Type B pancreatic cell (in vitro differentiated cells): ENCODE results near the gene IMMP2L. TPM values are rescaled to one million over a fixed set of nuclear protein-coding genes. Genes with fewer than 3 reads are reported as not detected.

ENCODE experiments used
- DNase-seq: peaks from one replicate; pipeline ENCODE4 v3.0.0; 2021; ENCODE audit warnings: mixed read lengths; ENCODE audit not compliant: unreplicated experiment; ENCODE audit errors: extremely low spot score
- H3K27ac Mint-ChIP-seq: 2 replicates; pipeline ENCODE4 v1.8.0; 2021; ENCODE audit warnings: mild to moderate bottlenecking, mixed read lengths
- H3K27me3 Mint-ChIP-seq: 2 replicates; pipeline ENCODE4 v1.8.0; 2021; ENCODE audit warnings: mixed read lengths
- H3K36me3 Mint-ChIP-seq: 2 replicates; pipeline ENCODE4 v1.8.0; 2021; ENCODE audit warnings: mixed read lengths
- H3K4me1 Mint-ChIP-seq: one replicate; pipeline ENCODE4 v1.8.0; 2021; ENCODE audit warnings: mixed read lengths; ENCODE audit not compliant: unreplicated experiment
- H3K4me3 Mint-ChIP-seq: 2 replicates; pipeline ENCODE4 v1.8.0; 2021; ENCODE audit warnings: mild to moderate bottlenecking, mixed read lengths
- H3K9me3 Mint-ChIP-seq: 2 replicates; pipeline ENCODE4 v1.8.0; 2021; ENCODE audit warnings: mixed read lengths
- total RNA-seq: library from RNA; stranded (reverse); gene quantifications from 2 replicates; pipeline ENCODE4 v1.2.1, GENCODE V29; 2021; ENCODE audit warnings: low replicate concordance
- TF ChIP-seq, protein P1 (sequence below): fragments of 200-600 bp; sonication (generic); conservative IDR thresholded peaks from 2 replicates; pipeline ENCODE4 v1.5.0; 2021; ENCODE audit warnings: antibody characterized with exemption, mild to moderate bottlenecking

IMMP2L gene
- total RNA-seq, 1 donor from 2014 or later, result 23.0 TPM

DNA sequence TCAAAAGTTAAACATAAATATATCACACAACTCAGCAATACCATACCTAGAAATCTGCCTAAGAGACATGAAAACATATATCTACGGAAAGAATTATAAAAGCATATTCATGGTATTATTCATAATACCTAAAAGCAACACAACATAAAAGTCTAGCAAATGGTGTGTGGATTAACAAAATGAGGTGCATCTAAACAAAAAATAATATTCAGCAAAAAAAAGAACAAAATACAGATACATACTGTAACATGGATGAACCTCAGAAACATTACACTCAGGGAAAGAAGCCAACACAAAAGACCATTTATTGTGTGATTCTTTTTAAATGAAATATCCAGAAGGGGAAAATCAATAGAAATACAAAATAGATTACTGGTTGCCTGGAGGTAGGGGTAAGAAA lies 155.0 kb downstream of the IMMP2L start:
- Mint-ChIP-seq H3K4me3 (no peak overlapping the region), H3K9me3 (peaks cover 4% of the 10 kb centered on the region), H3K4me1 (no peaks in the 10 kb centered on the region), H3K27ac (no peak overlapping the region), H3K36me3 (no peaks in the 10 kb centered on the region), H3K27me3 (no peaks in the 10 kb centered on the region)
- no peak for DNase-seq
- TF ChIP-seq, protein P1, sequence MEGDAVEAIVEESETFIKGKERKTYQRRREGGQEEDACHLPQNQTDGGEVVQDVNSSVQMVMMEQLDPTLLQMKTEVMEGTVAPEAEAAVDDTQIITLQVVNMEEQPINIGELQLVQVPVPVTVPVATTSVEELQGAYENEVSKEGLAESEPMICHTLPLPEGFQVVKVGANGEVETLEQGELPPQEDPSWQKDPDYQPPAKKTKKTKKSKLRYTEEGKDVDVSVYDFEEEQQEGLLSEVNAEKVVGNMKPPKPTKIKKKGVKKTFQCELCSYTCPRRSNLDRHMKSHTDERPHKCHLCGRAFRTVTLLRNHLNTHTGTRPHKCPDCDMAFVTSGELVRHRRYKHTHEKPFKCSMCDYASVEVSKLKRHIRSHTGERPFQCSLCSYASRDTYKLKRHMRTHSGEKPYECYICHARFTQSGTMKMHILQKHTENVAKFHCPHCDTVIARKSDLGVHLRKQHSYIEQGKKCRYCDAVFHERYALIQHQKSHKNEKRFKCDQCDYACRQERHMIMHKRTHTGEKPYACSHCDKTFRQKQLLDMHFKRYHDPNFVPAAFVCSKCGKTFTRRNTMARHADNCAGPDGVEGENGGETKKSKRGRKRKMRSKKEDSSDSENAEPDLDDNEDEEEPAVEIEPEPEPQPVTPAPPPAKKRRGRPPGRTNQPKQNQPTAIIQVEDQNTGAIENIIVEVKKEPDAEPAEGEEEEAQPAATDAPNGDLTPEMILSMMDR, result no peak

DNA sequence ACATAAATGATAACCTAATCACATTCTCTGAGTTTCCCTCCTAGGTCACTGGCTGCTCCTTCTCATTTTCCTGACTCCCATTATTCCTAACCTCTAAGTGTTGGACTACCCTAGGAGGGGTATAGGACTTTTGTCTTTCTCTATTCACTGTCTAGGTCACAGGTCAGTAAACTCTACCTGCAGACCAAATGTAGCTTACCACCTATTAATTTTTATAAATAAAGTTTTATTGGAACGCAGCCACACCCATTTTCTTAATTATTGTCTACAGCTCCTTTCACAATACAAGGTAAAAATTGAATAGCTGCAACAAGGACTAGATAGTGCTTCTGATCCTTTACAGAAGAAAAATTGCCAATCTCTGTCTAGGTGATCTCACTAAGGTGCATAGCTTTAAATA lies 156.7 kb downstream of the IMMP2L start:
- Mint-ChIP-seq H3K36me3 (no peaks in the 10 kb centered on the region), H3K9me3 (peaks cover 4% of the 10 kb centered on the region), H3K4me1 (no peaks in the 10 kb centered on the region), H3K4me3 (no peak overlapping the region), H3K27ac (no peak overlapping the region), H3K27me3 (no peaks in the 10 kb centered on the region)
- TF ChIP-seq, protein P1, result no peak
- DNase-seq, result no peak

DNA sequence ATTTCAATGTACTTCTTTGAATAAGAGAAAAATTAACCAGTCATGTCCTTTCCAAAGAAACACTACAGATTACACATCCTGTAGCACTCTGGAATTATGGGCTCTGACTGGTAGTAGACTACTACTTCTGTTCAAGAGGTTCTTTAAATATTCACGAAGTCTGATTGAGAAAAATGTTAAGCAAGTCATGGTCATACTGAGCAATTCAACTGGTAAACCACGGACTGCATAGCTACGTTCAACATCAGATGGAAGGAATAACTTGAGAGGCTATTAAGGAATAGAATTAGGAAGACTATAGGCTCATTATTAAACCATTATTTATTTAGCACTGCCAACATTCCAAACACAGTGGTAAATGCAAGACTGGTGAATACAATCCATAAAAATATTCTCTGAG lies 160.8 kb downstream of the IMMP2L start:
- H3K27me3 Mint-ChIP-seq, result no peaks in the 10 kb centered on the region
- peaks cover 4% of the 10 kb centered on the region for H3K36me3 Mint-ChIP-seq
- no peak for DNase-seq

DNA sequence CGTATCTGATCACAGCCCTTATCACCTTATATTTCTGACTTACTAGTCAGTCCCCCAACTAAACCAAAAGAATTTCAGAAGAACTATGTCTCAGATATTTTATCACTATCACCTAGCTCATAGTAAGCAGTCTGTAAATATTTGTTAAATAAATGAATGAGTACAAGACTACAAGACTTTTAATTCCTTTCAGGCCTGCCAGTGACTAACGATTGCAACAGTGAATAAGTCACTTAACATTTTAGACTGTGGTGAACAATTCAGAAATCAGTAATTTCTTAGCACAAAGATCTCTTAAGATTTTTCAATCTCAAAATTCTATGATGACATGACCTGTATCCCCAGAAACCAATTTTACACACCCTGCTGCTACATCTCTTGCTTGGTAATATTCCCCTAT lies 162.2 kb downstream of the IMMP2L start:
- H3K9me3 Mint-ChIP-seq, result no peaks in the 10 kb centered on the region
- H3K27ac Mint-ChIP-seq, result no peak overlapping the region
- no peaks in the 10 kb centered on the region for H3K4me1 Mint-ChIP-seq
- TF ChIP-seq, protein P1, result no peak
- peaks cover 4% of the 10 kb centered on the region for H3K36me3 Mint-ChIP-seq
- H3K27me3 Mint-ChIP-seq, result no peaks in the 10 kb centered on the region
- DNase-seq, result no peak
- H3K4me3 Mint-ChIP-seq, result no peak overlapping the region

More for the DNA sequence above, 160.8 kb downstream of the IMMP2L start:
- Mint-ChIP-seq H3K9me3 (peaks cover 3% of the 10 kb centered on the region), H3K4me3 (no peak overlapping the region), H3K4me1 (no peaks in the 10 kb centered on the region), H3K27ac (no peak overlapping the region)
- TF ChIP-seq, protein P1, result no peak

DNA sequence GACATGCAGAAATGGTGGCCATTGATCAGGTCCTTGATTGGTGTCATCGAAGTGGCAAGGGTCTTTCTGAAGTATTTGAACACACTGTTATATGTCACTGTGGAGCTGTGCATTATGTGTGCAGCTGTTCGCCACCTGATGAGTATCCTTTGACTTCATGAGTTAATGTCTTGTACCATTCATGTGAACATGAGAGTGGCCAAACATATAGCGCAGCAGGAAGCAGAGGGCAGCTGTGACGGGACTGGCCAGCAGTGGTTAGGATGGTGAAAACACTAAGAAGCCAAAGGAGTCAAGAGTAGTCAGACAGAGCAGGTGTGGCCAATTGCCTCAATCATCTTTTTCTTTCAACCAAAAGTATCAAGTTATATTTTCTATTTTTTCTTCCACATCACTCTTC lies 167.4 kb downstream of the IMMP2L start:
- TF ChIP-seq, protein P1, result no peak
- H3K4me3 Mint-ChIP-seq, result no peak overlapping the region
- no peak for DNase-seq
- peaks cover 4% of the 10 kb centered on the region for H3K9me3 Mint-ChIP-seq
- H3K27me3 Mint-ChIP-seq, result no peaks in the 10 kb centered on the region
- peaks cover 19% of the 10 kb centered on the region for H3K4me1 Mint-ChIP-seq
- no peak overlapping the region for H3K27ac Mint-ChIP-seq
- H3K36me3 Mint-ChIP-seq, result peaks cover 2% of the 10 kb centered on the region
